AG04450 (cell line): ENCODE measurements around the gene RIPK3. TPM values are rescaled to one million over a fixed set of nuclear protein-coding genes. Genes with fewer than 3 reads are reported as not detected.
A peak's percentile ranks its signal among the peaks of the same experiment; 100 is the strongest.
"Not testable (repeated sequence)": the region's sequence is repeated elsewhere in the genome, so short reads cannot be mapped to it uniquely, and the experiment has no call there.

ENCODE experiments used
- CTCF ChIA-PET: fragments of 300-600, 350-600 bp; formaldehyde crosslinking; extraction: SDS; loops from one replicate; lab custom pipeline; 2022; ENCODE audit warnings: antibody characterized with exemption, inconsistent platforms; lab: Charles Lee
- POLR2A ChIA-PET: fragments of 350-600 bp; formaldehyde crosslinking; extraction: SDS; loops from one replicate; lab custom pipeline; 2021; ENCODE audit warnings: antibody characterized with exemption, inconsistent platforms; lab: Yijun Ruan, JAX
- DNase-seq: peaks from one replicate; pipeline ENCODE4 v3.0.0-alpha.2; 2011; ENCODE audit warnings: low read depth, low spot score
- H3K27ac ChIP-seq: one replicate; pipeline ENCODE4 v1.5.1; 2012; ENCODE audit warnings: low read depth, low read length, control low read depth
- H3K27me3 ChIP-seq: one replicate; pipeline ENCODE4 v1.6.0; 2012; ENCODE audit warnings: low read length; ENCODE audit not compliant: control insufficient read depth, insufficient read depth
- H3K4me3 ChIP-seq: 2 replicates; pipeline ENCODE4 v1.5.1; 2011; ENCODE audit warnings: mild to moderate bottlenecking, low read depth, low read length, control low read depth
- H3K9me3 ChIP-seq: 2 replicates; pipeline ENCODE4 v1.5.1; 2012; ENCODE audit warnings: low read length; ENCODE audit not compliant: control insufficient read depth, insufficient read depth
- CTCF ChIP-seq: IDR thresholded peaks from 2 replicates; pipeline ENCODE4 v1.5.1; 2011; ENCODE audit warnings: low read depth, low read length, control low read depth, inconsistent platforms
- polyA plus RNA-seq: library from polyadenylated mRNA; depleted of rRNA; stranded (reverse); fragments of >200 nt; gene quantifications from 2 replicates; pipeline ENCODE4 v1.2.3, GENCODE V29; 2011

The RIPK3 gene
- polyA plus RNA-seq, 1 experiment, result not detected

- Histone ChIP-seq H3K27ac (no peak overlapping the region), H3K27me3 (peaks cover 41% of the 10 kb centered on the region), H3K4me3 (no peak overlapping the region), H3K9me3 (no peaks in the 10 kb centered on the region; the same call in 1 of the 2 replicates)
- no peak for TF ChIP-seq CTCF
- ChIA-PET POLR2A (interaction anchor here (0.6 kb wide), 1 partner anchor 85 kb away, joined by 7 read pairs; no protein-coding TSS in a partner anchor), CTCF (interaction anchor here (1.5 to 21.9 kb wide), 6 partner anchors 22 to 102 kb away, joined by 5 to 712 read pairs (median 43); partner anchors contain the start of genes CBLN3, CIDEB, KHNYN and LTB4R2)
- no peak for DNase-seq
These were observed 8.7 kb downstream of the RIPK3 start for GRCh38 chr14:24330973-24331674.

GRCh38 chr14:24329736-24330135 lies 10.1 kb downstream of the RIPK3 start:
- Histone ChIP-seq H3K27me3 (peaks cover 34% of the 10 kb centered on the region), H3K9me3 (no peaks in the 10 kb centered on the region; the same call in 1 of the 2 replicates), H3K4me3 (no peak overlapping the region), H3K27ac (no peak overlapping the region)
- POLR2A ChIA-PET, result no interaction called here
- no peak for DNase-seq
- CTCF ChIA-PET, result interaction anchor here (4.3 to 21.9 kb wide), 3 partner anchors 22 to 104 kb away, joined by 29 to 712 read pairs (median 65); partner anchors contain the start of genes CBLN3, CIDEB and KHNYN
- no peak for TF ChIP-seq CTCF

- ChIA-PET CTCF (interaction anchor here (0.8 to 21.9 kb wide), 5 partner anchors 22 to 112 kb away, joined by 4 to 712 read pairs (median 5); partner anchors contain the start of genes CBLN3, CIDEB and KHNYN), POLR2A (interaction anchor here (0.6 kb wide), 2 partner anchors 26 to 101 kb away, joined by 4 read pairs; partner anchors contain the start of gene KHNYN)
- no peak for TF ChIP-seq CTCF
- DNase-seq, result no peak
- no peak overlapping the region for H3K4me3 ChIP-seq
- no peaks in the 10 kb centered on the region; the same call in 1 of the 2 replicates for H3K9me3 ChIP-seq
- peaks cover 33% of the 10 kb centered on the region for H3K27me3 ChIP-seq
- H3K27ac ChIP-seq, result no peak overlapping the region
These were observed 10.6 kb downstream of the RIPK3 start for GRCh38 chr14:24329073-24329663.

- H3K4me3 ChIP-seq, DNase-seq, H3K27ac ChIP-seq, POLR2A ChIA-PET, H3K9me3 ChIP-seq: not testable (repeated sequence)
- peaks cover 31% of the 10 kb centered on the region for H3K27me3 ChIP-seq
- CTCF ChIA-PET, result interaction anchor here (1.2 to 21.9 kb wide), 4 partner anchors 19 to 114 kb away, joined by 5 to 712 read pairs (median 18); partner anchors contain the start of genes CBLN3, CIDEB and KHNYN
- TF ChIP-seq CTCF, result peak; percentile 36
These were observed 11.9 kb downstream of the RIPK3 start for GRCh38 chr14:24327914-24328313.
